Fibroblast of skin of abdomen (primary cell): ENCODE results near the gene EFCAB13.
"Not testable (repeated sequence)": the region's sequence is repeated elsewhere in the genome, so short reads cannot be mapped to it uniquely, and the experiment has no call there.

Source experiments
- DNase-seq: peaks from one replicate; pipeline ENCODE4 v3.0.0-alpha.2; 2013

The EFCAB13 gene

GRCh38 chr17:47332287-47332686 is 8.5 kb downstream of the EFCAB13 start:
- DNase-seq, result no peak

- peak; percentile 58 for DNase-seq
These were observed 11.6 kb downstream of the EFCAB13 start for GRCh38 chr17:47335101-47335936.

- no peak for DNase-seq
These were observed 14.3 kb downstream of the EFCAB13 start for GRCh38 chr17:47338026-47338425.

GRCh38 chr17:47352848-47353247 is 29.1 kb downstream of the EFCAB13 start:
- DNase-seq, result no peak

GRCh38 chr17:47358652-47359051 is 34.9 kb downstream of the EFCAB13 start:
- no peak for DNase-seq

GRCh38 chr17:47363171-47363570 is 39.4 kb downstream of the EFCAB13 start:
- DNase-seq, result no peak

- DNase-seq, result no peak
These were observed 43.5 kb downstream of the EFCAB13 start for GRCh38 chr17:47367257-47367656.

- no peak for DNase-seq
These were observed 44.5 kb downstream of the EFCAB13 start for GRCh38 chr17:47368262-47368661.

GRCh38 chr17:47370899-47371298 is 47.1 kb downstream of the EFCAB13 start:
- not testable (repeated sequence) for DNase-seq

- no peak for DNase-seq
These were observed 49.2 kb downstream of the EFCAB13 start for GRCh38 chr17:47373002-47373401.

- DNase-seq, result no peak
These were observed 52.5 kb downstream of the EFCAB13 start for GRCh38 chr17:47376247-47376646.

- DNase-seq, result no peak
These were observed 65.1 kb downstream of the EFCAB13 start for GRCh38 chr17:47388825-47389224.

- not testable (repeated sequence) for DNase-seq
These were observed 73.9 kb downstream of the EFCAB13 start for GRCh38 chr17:47397532-47398128.

- no peak for DNase-seq
These were observed 76.6 kb downstream of the EFCAB13 start for GRCh38 chr17:47400333-47400732.

- DNase-seq, result no peak
These were observed 77.3 kb downstream of the EFCAB13 start for GRCh38 chr17:47401100-47401499.

GRCh38 chr17:47404006-47404405 is 80.3 kb downstream of the EFCAB13 start:
- no peak for DNase-seq

GRCh38 chr17:47404875-47405274 is 81.1 kb downstream of the EFCAB13 start:
- no peak for DNase-seq

GRCh38 chr17:47413872-47414271 is 90.1 kb downstream of the EFCAB13 start:
- DNase-seq, result peak; percentile 12

GRCh38 chr17:47414612-47415011 is 90.9 kb downstream of the EFCAB13 start:
- no peak for DNase-seq

- DNase-seq, result peak; percentile 3
These were observed 99.9 kb downstream of the EFCAB13 start for GRCh38 chr17:47423406-47424295.

- DNase-seq, result not testable (repeated sequence)
These were observed 101.5 kb downstream of the EFCAB13 start for GRCh38 chr17:47425233-47425632.

- DNase-seq, result not testable (repeated sequence)
These were observed 102.3 kb downstream of the EFCAB13 start for GRCh38 chr17:47425887-47426635.
